ENCODE results near the gene TSPAN9. TPM values are rescaled to one million over a fixed set of nuclear protein-coding genes. Genes with fewer than 3 reads are reported as not detected.

TSPAN9 gene
- total RNA-seq, 1 donor from 2014 or later, result 49.4 TPM

DNA sequence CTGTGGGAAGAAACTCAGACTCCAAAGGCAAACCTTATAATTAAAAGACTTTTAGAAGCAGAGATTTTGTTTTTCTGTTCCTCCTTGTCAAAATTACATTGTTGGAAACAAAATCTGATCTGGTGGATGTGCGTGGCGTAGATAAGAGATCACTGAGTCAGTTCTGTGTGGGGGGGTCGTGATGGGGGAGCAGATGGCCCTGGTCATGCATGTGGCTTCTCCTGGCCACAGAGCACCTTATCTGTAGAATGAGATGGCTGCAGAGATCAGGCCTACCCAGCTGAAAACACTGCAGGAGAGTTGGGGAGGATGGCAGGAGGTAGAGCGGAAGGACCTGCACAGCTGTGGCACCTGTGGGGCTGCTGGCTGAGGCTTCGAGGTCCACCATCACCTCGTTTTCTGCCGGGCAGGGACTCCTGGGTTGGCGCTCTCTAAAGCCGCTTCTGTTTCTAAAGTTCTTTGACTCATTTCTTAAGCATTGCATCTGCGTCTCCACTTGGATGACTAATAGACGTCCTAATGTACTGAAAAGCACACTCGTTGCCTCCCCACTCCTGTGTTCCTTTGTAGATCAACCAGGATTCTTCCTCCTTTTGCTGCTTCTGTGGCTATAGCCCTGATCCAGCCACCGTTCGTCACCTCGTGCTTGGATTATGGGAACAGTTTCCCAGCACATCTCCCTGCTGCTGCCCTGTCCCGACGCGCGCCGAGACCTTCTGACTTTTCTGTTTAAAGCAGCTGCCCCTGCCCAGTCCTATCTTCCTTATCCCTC, 93.4 kb downstream of the TSPAN9 start:
- Mint-ChIP-seq H3K27ac (no peak overlapping the region), H3K4me1 (peaks cover 35% of the 10 kb centered on the region), H3K4me3 (no peak overlapping the region), H3K9me3 (no peaks in the 10 kb centered on the region), H3K27me3 (ENCODE audit: low read depth) (no peaks in the 10 kb centered on the region), H3K36me3 (no peaks in the 10 kb centered on the region)
- TF ChIP-seq, protein P1, sequence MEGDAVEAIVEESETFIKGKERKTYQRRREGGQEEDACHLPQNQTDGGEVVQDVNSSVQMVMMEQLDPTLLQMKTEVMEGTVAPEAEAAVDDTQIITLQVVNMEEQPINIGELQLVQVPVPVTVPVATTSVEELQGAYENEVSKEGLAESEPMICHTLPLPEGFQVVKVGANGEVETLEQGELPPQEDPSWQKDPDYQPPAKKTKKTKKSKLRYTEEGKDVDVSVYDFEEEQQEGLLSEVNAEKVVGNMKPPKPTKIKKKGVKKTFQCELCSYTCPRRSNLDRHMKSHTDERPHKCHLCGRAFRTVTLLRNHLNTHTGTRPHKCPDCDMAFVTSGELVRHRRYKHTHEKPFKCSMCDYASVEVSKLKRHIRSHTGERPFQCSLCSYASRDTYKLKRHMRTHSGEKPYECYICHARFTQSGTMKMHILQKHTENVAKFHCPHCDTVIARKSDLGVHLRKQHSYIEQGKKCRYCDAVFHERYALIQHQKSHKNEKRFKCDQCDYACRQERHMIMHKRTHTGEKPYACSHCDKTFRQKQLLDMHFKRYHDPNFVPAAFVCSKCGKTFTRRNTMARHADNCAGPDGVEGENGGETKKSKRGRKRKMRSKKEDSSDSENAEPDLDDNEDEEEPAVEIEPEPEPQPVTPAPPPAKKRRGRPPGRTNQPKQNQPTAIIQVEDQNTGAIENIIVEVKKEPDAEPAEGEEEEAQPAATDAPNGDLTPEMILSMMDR (IDR thresholded peaks at IDR 0.05; ENCODE audit: unreplicated experiment), result no peak
- no peak for DNase-seq (ENCODE audit: low spot score in 2 of 2, unreplicated experiment in 2 of 2)

DNA sequence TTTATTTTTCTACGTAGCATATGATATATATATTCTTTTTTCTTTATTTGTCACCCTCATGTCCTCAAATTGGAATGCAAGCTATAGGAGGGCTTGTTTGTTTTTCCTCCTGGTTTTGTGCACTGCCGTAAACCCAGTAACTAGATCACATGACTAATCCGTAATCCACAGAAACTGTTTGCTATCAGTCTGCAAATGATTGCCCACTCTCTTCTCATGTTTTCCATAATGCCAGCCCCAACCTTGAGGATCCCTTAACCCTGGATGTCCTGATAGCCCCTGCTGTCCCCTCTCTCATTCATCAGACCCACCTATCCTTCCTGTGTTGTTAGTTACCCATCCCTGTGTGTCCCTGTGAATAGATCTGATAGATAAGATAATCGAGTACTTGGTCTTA, 94.0 kb downstream of the TSPAN9 start:
- TF ChIP-seq, protein P1 (IDR thresholded peaks at IDR 0.05; ENCODE audit: unreplicated experiment), result no peak
- Mint-ChIP-seq H3K27me3 (ENCODE audit: low read depth) (no peaks in the 10 kb centered on the region), H3K36me3 (no peaks in the 10 kb centered on the region), H3K27ac (no peak overlapping the region), H3K9me3 (no peaks in the 10 kb centered on the region), H3K4me1 (peaks cover 35% of the 10 kb centered on the region), H3K4me3 (no peak overlapping the region)
- DNase-seq (ENCODE audit: low spot score in 2 of 2, unreplicated experiment in 2 of 2), result no peak

GRCh38 chr12:3172124-3173007, 95.2 kb downstream of the TSPAN9 start:
- TF ChIP-seq, protein P1 (IDR thresholded peaks at IDR 0.05; ENCODE audit: unreplicated experiment), result no peak
- Mint-ChIP-seq H3K27ac (no peak overlapping the region), H3K36me3 (no peaks in the 10 kb centered on the region), H3K27me3 (ENCODE audit: low read depth) (no peaks in the 10 kb centered on the region), H3K4me1 (peaks cover 35% of the 10 kb centered on the region), H3K9me3 (no peaks in the 10 kb centered on the region), H3K4me3 (no peak overlapping the region)
- DNase-seq (ENCODE audit: low spot score in 2 of 2, unreplicated experiment in 2 of 2), result no peak

DNA sequence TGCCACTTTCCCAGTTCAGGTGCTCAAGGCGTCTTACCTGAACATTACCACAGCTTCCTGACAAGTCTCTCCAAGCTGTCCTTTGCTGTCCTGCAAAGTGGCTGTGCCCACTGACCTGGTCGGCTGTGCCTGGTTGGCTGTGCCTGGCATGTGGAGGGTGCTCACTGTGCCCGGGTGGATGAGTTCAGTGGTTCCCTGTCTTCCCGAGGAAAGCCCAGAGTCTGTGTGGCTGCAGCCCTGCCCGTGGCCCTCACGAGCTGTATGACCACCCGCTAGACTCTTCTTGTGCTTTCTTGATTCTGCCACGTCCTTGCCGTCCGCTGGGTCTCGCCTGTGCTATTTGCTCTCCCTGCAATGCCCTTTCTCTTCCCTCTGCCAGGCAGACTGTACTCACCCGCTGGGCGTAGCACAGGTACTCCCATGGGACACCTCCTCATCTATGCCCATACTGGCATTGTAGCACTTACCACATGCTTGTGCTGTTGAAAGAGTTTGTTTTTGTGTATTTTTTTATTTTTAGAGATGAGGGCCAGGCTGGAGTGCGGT, 95.9 kb downstream of the TSPAN9 start:
- Mint-ChIP-seq H3K27ac (no peak overlapping the region), H3K27me3 (ENCODE audit: low read depth) (no peaks in the 10 kb centered on the region), H3K36me3 (no peaks in the 10 kb centered on the region)

DNA sequence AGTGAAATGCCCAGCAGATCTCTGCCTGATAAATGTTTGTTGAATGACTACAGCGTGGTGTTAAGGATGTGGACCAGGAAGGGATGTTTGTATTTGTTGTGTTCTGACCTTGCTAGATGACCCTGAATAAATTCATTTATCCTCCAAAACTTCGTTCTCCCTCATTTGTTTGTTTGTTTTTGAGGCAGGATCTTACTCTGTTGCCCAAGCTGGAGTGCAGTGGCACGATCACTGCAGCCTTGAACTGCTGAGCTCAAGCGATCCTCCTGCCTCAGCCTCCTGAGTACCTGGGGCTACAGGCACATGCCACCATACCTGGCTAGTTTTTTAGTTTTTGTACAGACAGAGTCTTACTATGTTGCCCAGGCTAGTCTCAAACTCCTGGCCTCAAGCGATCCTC, 96.7 kb downstream of the TSPAN9 start:
- no peak overlapping the region for H3K27ac Mint-ChIP-seq
- no peak for DNase-seq (ENCODE audit: low spot score in 2 of 2, unreplicated experiment in 2 of 2)
- no peaks in the 10 kb centered on the region for H3K27me3 Mint-ChIP-seq (ENCODE audit: low read depth)
- no peaks in the 10 kb centered on the region for H3K36me3 Mint-ChIP-seq
- H3K9me3 Mint-ChIP-seq, result no peaks in the 10 kb centered on the region
- peaks cover 27% of the 10 kb centered on the region for H3K4me1 Mint-ChIP-seq
- TF ChIP-seq, protein P1 (IDR thresholded peaks at IDR 0.05; ENCODE audit: unreplicated experiment), result no peak
- no peak overlapping the region for H3K4me3 Mint-ChIP-seq

More for the DNA sequence above, 95.9 kb downstream of the TSPAN9 start:
- Mint-ChIP-seq H3K4me3 (no peak overlapping the region), H3K4me1 (peaks cover 35% of the 10 kb centered on the region), H3K9me3 (no peaks in the 10 kb centered on the region)
- TF ChIP-seq, protein P1 (IDR thresholded peaks at IDR 0.05; ENCODE audit: unreplicated experiment), result no peak
- no peak for DNase-seq (ENCODE audit: low spot score in 2 of 2, unreplicated experiment in 2 of 2)

Data from mesothelial cell of epicardium (in vitro differentiated cells).